ENCODE results near the gene SLC2A3.
"Not testable (repeated sequence)": the region's sequence is repeated elsewhere in the genome, so short reads cannot be mapped to it uniquely, and the experiment has no call there.

SLC2A3 gene

DNA sequence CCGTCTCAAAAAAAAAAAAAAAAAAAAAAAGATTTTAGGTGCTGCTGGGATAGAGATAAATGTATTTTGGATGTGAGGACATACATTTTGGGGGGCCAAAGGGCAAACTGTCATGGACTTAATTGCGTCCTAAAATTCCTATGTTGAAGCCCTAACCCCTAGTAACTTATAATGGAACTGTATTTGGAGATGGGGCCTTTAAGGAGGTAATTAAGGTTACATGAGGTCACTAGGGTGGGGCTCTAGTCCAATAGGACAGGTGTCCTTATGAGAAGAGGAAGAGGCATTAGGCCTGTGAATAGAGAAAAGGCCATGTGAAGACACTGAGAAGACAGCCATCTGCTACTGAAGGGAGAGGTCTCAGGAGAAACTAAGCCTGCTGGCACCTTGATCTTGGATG is 17.9 kb upstream of the SLC2A3 start:
- H3K9me3 ChIP-seq (ENCODE audit: control insufficient read depth in 5 of 5, low read length in 5 of 5); H3K27ac ChIP-seq (ENCODE audit: low read depth, low read length); H3K27me3 ChIP-seq (ENCODE audit: control insufficient read depth in 5 of 5, insufficient read depth in 4 of 5, low read length in 5 of 5); H3K36me3 ChIP-seq (ENCODE audit: control insufficient read depth in 5 of 5, insufficient read depth in 5 of 5, low read length in 5 of 5); H3K4me3 ChIP-seq (ENCODE audit: low read depth in 1 of 5, low read length in 5 of 5); H3K9ac ChIP-seq (ENCODE audit: low read length in 5 of 5); H3K4me1 ChIP-seq (ENCODE audit: control insufficient read depth in 5 of 5, insufficient read depth in 5 of 5, low read length in 5 of 5): not testable (repeated sequence)

DNA sequence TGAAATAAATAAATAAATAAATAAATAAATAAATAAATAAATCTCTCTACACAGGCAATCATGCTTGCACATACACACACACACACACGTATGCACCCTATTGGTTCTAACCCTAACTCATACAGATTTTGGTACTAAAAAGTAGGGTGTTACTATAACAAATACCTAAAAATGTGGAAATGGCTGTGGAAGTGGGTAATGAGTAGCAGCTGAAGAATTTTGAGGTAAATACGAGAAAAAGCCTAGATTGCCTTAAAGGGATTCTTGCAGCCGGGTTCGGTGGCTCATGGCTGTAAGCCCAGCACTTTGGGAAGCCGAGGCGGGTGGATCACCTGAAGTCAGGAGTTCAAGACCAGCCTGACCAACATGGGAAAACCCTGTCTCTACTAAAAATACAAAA is 15.7 kb upstream of the SLC2A3 start:
- Histone ChIP-seq H3K9ac (ENCODE audit: low read length in 5 of 5) (no peak overlapping the region), H3K27me3 (ENCODE audit: control insufficient read depth in 5 of 5, insufficient read depth in 4 of 5, low read length in 5 of 5) (no peaks in the 10 kb centered on the region), H3K36me3 (ENCODE audit: control insufficient read depth in 5 of 5, insufficient read depth in 5 of 5, low read length in 5 of 5) (no peaks in the 10 kb centered on the region), H3K4me1 (ENCODE audit: control insufficient read depth in 5 of 5, insufficient read depth in 5 of 5, low read length in 5 of 5) (no peaks in the 10 kb centered on the region), H3K4me3 (ENCODE audit: low read depth in 1 of 5, low read length in 5 of 5) (no peak overlapping the region), H3K27ac (ENCODE audit: low read depth, low read length) (no peak overlapping the region), H3K9me3 (ENCODE audit: control insufficient read depth in 5 of 5, low read length in 5 of 5) (no peaks in the 10 kb centered on the region)

DNA sequence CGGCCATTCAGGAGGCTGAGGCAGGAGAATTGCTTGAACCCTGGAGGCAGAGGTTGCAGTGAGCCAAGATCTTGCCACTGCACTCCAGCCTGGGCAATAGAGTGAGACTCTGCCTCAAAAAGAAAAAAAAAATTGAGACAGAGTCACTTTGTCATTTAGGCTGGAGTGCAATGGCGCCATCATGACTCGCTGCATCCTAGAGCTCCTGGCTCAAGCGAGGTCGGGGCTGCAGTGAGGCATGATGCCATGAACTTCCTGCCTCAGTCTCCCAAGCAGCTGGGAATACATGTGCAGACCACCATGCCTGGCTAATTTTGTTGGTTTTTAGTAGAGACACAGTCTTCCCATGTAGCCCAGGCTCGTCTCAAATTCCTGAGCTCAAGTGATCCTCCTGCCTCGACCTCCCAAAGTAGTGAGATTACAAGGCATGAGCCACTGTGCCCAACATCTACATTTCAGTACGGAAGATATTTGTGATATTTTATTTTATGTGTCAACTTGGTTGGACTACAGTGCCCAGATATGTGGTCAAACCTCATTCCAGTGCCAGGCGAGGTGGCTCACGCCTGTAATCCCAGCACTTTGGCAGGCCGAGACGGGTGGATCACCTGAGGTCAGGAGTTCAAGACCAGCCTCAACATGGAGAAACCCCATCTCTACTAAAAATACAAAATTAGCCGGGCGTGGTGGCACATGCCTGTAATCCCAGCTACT is 14.4 kb upstream of the SLC2A3 start:
- not testable (repeated sequence) for H3K27me3 ChIP-seq (ENCODE audit: control insufficient read depth in 5 of 5, insufficient read depth in 4 of 5, low read length in 5 of 5); H3K4me3 ChIP-seq (ENCODE audit: low read depth in 1 of 5, low read length in 5 of 5); H3K27ac ChIP-seq (ENCODE audit: low read depth, low read length); H3K9me3 ChIP-seq (ENCODE audit: control insufficient read depth in 5 of 5, low read length in 5 of 5); H3K9ac ChIP-seq (ENCODE audit: low read length in 5 of 5); H3K36me3 ChIP-seq (ENCODE audit: control insufficient read depth in 5 of 5, insufficient read depth in 5 of 5, low read length in 5 of 5); H3K4me1 ChIP-seq (ENCODE audit: control insufficient read depth in 5 of 5, insufficient read depth in 5 of 5, low read length in 5 of 5)

DNA sequence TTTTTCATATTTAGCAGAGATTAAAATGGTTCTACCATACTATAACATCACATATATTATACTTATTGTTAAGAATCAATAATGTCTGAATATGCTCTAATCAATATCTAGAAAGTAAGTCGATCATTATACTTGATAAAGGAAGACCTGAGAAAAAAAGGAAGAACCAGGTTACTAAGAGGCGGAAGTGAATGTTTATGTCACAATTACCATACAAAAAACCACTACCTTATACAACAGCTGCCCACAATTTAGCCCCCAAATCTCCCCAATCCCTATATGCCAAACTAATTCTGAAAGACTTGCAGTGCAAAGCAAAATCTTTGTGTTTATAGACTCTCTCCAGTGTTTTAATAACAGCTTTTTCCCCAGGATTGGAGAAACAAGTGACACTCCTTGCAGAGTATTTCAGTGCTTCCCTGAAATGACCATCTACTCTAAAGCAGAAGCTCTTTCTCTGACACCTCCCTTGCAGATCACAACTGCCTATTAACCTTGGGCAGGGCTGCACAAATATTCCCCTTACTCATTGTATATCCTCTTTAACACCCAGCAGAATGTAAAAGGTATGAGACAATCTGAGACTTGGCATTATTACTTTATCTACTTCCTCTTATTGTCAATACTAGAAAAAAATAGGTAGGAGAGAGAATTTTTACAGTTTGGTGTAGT is 12.7 kb upstream of the SLC2A3 start:
- no peaks in the 10 kb centered on the region for H3K4me1 ChIP-seq (ENCODE audit: control insufficient read depth in 5 of 5, insufficient read depth in 5 of 5, low read length in 5 of 5)
- no peaks in the 10 kb centered on the region for H3K9me3 ChIP-seq (ENCODE audit: control insufficient read depth in 5 of 5, low read length in 5 of 5)
- H3K36me3 ChIP-seq (ENCODE audit: control insufficient read depth in 5 of 5, insufficient read depth in 5 of 5, low read length in 5 of 5): no peaks in the 10 kb centered on the region
- H3K27ac ChIP-seq (ENCODE audit: low read depth, low read length): no peak overlapping the region
- no peaks in the 10 kb centered on the region for H3K27me3 ChIP-seq (ENCODE audit: control insufficient read depth in 5 of 5, insufficient read depth in 4 of 5, low read length in 5 of 5)
- H3K9ac ChIP-seq (ENCODE audit: low read length in 5 of 5): no peak overlapping the region
- H3K4me3 ChIP-seq (ENCODE audit: low read depth in 1 of 5, low read length in 5 of 5): no peak overlapping the region

DNA sequence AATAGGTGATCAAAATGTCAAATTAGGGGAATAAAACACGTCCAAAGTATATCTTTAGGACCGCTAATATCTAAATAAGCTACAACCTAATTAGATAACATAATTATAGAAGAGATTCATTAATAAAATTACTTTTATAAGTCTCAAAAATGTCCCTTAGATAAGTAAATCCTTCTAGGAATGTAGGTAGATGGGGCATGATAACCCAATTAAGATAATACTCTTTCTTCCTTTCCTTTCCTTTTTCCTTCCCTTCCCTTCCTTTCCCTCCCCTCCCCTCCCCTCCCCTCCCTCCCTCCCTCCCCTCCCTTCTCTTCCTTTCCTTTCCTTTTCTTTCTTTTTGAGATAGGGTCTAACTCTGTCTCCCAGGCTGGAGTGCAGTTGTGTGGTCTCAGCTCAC is 11.0 kb upstream of the SLC2A3 start:
- no peaks in the 10 kb centered on the region for H3K27me3 ChIP-seq (ENCODE audit: control insufficient read depth in 5 of 5, insufficient read depth in 4 of 5, low read length in 5 of 5)
- H3K27ac ChIP-seq (ENCODE audit: low read depth, low read length): no peak overlapping the region

DNA sequence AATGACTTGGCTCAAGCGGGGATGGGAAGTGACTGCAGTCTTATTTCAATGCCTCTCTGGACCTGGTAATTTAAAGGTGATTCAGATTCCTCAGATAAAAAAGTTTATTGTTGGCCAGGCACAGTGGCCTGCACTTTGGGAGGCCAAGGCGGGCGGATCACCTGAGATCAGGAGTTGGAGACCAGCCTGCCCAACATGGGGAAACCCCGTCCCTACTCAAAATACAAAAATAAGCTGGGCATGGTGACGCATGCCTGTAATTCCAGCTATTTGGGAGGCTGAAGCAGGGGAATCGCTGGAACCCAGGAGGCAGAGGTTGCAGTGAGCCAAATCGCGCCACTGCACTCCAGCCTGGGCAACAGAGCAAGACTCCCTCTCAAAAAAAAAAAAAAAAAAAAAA is 8.8 kb upstream of the SLC2A3 start:
- not testable (repeated sequence) for H3K36me3 ChIP-seq (ENCODE audit: control insufficient read depth in 5 of 5, insufficient read depth in 5 of 5, low read length in 5 of 5); H3K9ac ChIP-seq (ENCODE audit: low read length in 5 of 5); H3K4me3 ChIP-seq (ENCODE audit: low read depth in 1 of 5, low read length in 5 of 5); H3K27me3 ChIP-seq (ENCODE audit: control insufficient read depth in 5 of 5, insufficient read depth in 4 of 5, low read length in 5 of 5); H3K9me3 ChIP-seq (ENCODE audit: control insufficient read depth in 5 of 5, low read length in 5 of 5); H3K4me1 ChIP-seq (ENCODE audit: control insufficient read depth in 5 of 5, insufficient read depth in 5 of 5, low read length in 5 of 5); H3K27ac ChIP-seq (ENCODE audit: low read depth, low read length)

More for the DNA sequence above, 11.0 kb upstream of the SLC2A3 start:
- H3K9ac ChIP-seq (ENCODE audit: low read length in 5 of 5): no peak overlapping the region
- no peaks in the 10 kb centered on the region for H3K9me3 ChIP-seq (ENCODE audit: control insufficient read depth in 5 of 5, low read length in 5 of 5)
- no peak overlapping the region for H3K4me3 ChIP-seq (ENCODE audit: low read depth in 1 of 5, low read length in 5 of 5)
- no peaks in the 10 kb centered on the region for H3K4me1 ChIP-seq (ENCODE audit: control insufficient read depth in 5 of 5, insufficient read depth in 5 of 5, low read length in 5 of 5)
- H3K36me3 ChIP-seq (ENCODE audit: control insufficient read depth in 5 of 5, insufficient read depth in 5 of 5, low read length in 5 of 5): no peaks in the 10 kb centered on the region

DNA sequence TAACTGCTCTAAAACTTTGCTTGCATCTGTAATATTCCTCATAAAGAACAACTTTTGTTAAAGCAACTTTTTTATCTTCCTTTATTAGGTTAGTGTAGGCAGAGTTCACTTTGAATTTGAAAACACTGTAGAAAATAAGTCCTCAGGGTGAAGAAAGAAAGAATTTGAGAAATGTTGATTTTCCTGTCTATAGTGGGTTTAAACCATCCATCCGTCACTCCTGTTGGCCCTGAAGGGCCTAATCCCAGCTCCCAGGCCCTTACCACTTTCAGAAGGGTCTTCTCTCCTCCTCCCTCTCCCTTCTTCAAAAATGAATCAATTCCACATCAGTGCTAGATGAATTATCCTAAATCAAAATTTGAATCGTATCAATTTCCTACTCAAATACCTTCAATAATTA is 4.9 kb upstream of the SLC2A3 start:
- Histone ChIP-seq H3K36me3 (ENCODE audit: control insufficient read depth in 5 of 5, insufficient read depth in 5 of 5, low read length in 5 of 5) (no peaks in the 10 kb centered on the region), H3K4me1 (ENCODE audit: control insufficient read depth in 5 of 5, insufficient read depth in 5 of 5, low read length in 5 of 5) (peaks cover 0 to 13% (median 0%) of the 10 kb centered on the region in 5 donors), H3K9ac (ENCODE audit: low read length in 5 of 5) (no peak overlapping the region), H3K27ac (ENCODE audit: low read depth, low read length) (no peak overlapping the region), H3K4me3 (ENCODE audit: low read depth in 1 of 5, low read length in 5 of 5) (no peak overlapping the region), H3K27me3 (ENCODE audit: control insufficient read depth in 5 of 5, insufficient read depth in 4 of 5, low read length in 5 of 5) (no peaks in the 10 kb centered on the region), H3K9me3 (ENCODE audit: control insufficient read depth in 5 of 5, low read length in 5 of 5) (no peaks in the 10 kb centered on the region)

DNA sequence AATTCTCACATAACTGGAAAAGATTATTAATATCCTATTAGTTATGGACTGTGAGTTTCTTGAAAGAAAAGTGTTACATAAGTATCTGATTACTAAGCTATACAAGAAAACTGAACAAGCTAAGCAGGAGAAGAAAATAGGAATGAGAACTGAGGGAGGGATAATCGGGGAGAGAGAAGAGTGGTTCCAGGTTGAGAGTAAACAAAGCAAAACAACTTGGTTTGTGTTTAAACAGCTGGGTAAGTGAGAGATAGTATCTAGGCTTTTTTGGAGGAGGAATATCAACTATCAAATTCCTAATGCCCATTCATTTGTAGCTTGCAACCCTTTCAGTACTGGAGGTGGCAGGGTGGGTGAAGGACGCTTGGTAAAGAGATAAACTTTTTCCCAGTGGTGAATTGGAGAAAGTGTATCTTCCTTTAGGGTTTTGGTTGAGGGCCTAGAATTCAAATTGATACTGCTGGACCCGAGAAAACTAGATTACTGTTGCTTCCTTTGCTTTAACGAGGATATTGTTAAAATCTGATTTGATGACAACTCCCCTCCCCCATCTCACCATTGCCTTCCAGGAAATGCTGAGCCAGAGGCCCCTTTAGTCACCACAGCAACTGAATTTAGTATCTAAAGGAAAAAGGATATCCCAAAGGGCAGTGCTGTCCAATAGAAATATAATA is 2.0 kb upstream of the SLC2A3 start:
- Histone ChIP-seq H3K27ac (ENCODE audit: low read depth, low read length) (peak overlapping the region; percentile 62), H3K9ac (ENCODE audit: low read length in 5 of 5) (peak overlapping the region in 1 of 5 donors; percentile 46), H3K9me3 (ENCODE audit: control insufficient read depth in 5 of 5, low read length in 5 of 5) (no peaks in the 10 kb centered on the region), H3K27me3 (ENCODE audit: control insufficient read depth in 5 of 5, insufficient read depth in 4 of 5, low read length in 5 of 5) (peaks cover 0 to 3% (median 3%) of the 10 kb centered on the region in 5 donors), H3K36me3 (ENCODE audit: control insufficient read depth in 5 of 5, insufficient read depth in 5 of 5, low read length in 5 of 5) (peaks cover 0 to 7% (median 1%) of the 10 kb centered on the region in 5 donors), H3K4me1 (ENCODE audit: control insufficient read depth in 5 of 5, insufficient read depth in 5 of 5, low read length in 5 of 5) (peaks cover 0 to 29% (median 16%) of the 10 kb centered on the region in 5 donors), H3K4me3 (ENCODE audit: low read depth in 1 of 5, low read length in 5 of 5) (no peak overlapping the region)

DNA sequence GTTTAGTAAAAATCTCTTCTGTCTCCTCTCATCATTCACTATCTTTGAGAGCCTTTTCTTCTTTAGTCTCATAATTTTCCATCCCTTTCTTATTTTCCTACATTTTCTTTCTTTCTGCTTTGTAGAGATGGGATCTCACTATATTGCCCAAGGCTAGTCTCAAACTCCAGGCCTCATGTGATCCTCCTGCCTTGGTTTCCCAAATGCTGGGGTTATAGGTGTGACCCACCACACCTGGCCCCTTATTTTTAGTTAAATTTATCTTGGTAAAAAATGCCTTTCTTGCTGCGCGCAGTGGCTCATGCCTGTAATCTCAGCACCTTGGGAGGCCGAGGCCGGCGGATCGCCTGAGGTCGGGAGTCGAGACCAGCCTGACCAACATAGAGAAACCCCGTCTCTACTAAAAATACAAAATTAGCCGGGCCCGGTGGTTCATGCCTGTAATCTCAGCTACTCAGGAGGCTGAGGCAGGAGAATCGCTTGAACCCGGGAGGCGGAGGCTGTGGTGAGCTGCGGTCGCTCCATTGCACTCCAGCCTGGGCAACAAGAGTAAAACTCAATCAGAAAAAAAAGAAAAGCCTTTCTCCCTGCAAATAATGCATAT is 996 bp downstream of the SLC2A3 start:
- peaks cover 0 to 36% (median 17%) of the 10 kb centered on the region in 5 donors for H3K4me1 ChIP-seq (ENCODE audit: control insufficient read depth in 5 of 5, insufficient read depth in 5 of 5, low read length in 5 of 5)
- peak overlapping the region; percentile 59 to 91 (median 73) for H3K9ac ChIP-seq (ENCODE audit: low read length in 5 of 5)
- peaks cover 3 to 31% (median 30%) of the 10 kb centered on the region in 5 donors for H3K36me3 ChIP-seq (ENCODE audit: control insufficient read depth in 5 of 5, insufficient read depth in 5 of 5, low read length in 5 of 5)
- H3K4me3 ChIP-seq (ENCODE audit: low read depth in 1 of 5, low read length in 5 of 5): peak overlapping the region; percentile 78 to 98 (median 82)
- no peaks in the 10 kb centered on the region for H3K9me3 ChIP-seq (ENCODE audit: control insufficient read depth in 5 of 5, low read length in 5 of 5)
- H3K27ac ChIP-seq (ENCODE audit: low read depth, low read length): peak overlapping the region; percentile 86
- H3K27me3 ChIP-seq (ENCODE audit: control insufficient read depth in 5 of 5, insufficient read depth in 4 of 5, low read length in 5 of 5): peaks cover 0 to 3% (median 3%) of the 10 kb centered on the region in 5 donors
